Activated gamma-delta T cell treated with Interleukin-2 at 50 U/mL for 16 hours (primary cell): ENCODE measurements around the gene YWHAQ.

Experiments
- DNase-seq: peaks from one replicate; pipeline ENCODE4 v3.0.0-alpha.2; 2020

Gene YWHAQ

DNA sequence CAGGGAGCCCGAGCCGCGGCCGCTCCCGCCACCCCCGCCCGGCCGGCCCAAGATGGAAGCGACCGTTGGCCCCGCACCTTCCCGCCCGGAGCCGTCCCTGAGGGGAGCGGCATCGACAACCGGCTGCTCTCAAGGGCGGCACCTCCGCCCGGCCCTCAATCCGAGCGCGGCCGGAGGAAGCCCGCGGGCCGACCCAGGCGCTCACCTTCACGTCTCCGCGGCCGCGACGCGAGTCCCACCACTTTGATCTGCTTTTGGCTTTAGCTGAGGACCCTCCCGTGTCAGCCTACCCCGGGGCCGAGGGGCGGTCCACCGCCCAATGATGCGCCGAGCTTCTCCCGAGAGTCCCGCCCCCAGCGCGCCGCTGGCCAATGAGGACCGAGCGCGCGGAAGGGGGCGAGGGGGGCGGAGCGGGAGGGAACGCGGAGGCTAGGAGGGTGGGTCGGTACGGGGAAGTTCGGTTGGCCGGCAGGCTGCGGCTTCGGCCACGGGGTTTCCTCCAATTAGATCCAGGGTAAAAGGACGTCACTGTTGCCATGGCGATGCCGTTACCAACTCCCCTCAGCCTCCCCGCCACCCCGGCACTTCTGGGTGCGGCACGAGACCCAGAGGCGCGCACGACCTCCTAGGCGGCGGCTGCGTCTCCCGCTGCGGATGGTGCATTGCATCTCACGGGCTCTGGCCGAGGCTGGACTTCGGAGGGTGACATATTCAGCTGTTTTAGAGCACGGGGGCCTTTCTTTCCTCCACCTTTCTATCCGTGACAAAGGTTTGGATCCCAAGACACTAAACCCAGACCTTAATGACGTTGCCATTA, at the start of gene YWHAQ:
TSS of gene YWHAQ (minus strand) at position 262 of the 817 bp plus-strand sequence. CDS start 545 bp downstream, outside the sequence.
- peak; percentile 97 for DNase-seq

GRCh38 chr2:9680082-9680481, 49.3 kb upstream of the YWHAQ start:
- DNase-seq, result no peak

DNA sequence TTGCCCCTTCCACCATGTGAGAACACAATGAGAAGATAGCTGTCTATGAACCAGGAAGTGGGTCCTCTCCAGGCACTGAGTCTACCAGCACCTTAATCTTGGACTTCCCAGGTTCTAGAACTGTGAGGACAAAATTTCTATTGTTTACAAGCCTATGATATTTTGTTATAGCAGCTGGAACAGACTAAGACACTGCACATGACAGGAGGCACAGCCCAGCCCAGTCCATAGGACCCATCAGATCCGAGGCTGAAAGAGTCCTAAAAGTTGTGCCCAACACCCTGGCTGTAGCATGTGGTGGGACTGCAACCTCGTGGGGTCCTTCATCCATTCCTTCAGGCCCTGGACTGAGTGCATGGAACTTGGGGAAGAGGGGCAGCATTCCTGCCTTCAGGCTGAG, 48.4 kb upstream of the YWHAQ start:
- DNase-seq, result no peak

GRCh38 chr2:9678544-9678943, 47.7 kb upstream of the YWHAQ start:
- no peak for DNase-seq

- no peak for DNase-seq
These were observed 44.9 kb upstream of the YWHAQ start for GRCh38 chr2:9675415-9676351.

- DNase-seq, result no peak
These were observed 44.2 kb upstream of the YWHAQ start for GRCh38 chr2:9674891-9675414.

DNA sequence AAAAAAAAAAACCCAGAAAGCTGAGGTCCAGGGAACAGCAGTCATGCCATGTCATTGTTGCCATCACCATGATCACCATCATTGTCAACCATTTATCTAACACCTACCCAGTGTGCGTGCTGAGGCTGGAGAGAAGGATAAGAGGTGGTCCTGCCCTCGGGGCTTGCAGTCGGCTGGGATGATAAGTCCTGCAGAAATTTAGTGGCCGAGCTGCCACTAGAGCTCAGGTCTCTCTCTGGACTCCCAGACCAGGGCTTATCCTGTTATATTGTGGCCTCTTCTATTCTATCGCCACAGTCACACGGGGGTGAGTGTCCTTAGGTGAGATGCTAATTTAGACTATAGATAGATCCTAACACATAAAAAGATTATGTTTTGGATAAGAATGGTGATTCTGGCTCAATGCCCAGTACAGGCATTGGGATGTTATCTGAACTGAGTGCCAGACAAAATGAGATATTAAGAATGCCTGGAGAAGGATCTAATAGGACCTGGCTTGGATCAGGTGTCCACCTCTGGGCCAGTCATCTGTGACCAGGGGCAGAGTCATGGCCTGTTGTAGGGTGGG, 43.2 kb upstream of the YWHAQ start:
- DNase-seq, result no peak

DNA sequence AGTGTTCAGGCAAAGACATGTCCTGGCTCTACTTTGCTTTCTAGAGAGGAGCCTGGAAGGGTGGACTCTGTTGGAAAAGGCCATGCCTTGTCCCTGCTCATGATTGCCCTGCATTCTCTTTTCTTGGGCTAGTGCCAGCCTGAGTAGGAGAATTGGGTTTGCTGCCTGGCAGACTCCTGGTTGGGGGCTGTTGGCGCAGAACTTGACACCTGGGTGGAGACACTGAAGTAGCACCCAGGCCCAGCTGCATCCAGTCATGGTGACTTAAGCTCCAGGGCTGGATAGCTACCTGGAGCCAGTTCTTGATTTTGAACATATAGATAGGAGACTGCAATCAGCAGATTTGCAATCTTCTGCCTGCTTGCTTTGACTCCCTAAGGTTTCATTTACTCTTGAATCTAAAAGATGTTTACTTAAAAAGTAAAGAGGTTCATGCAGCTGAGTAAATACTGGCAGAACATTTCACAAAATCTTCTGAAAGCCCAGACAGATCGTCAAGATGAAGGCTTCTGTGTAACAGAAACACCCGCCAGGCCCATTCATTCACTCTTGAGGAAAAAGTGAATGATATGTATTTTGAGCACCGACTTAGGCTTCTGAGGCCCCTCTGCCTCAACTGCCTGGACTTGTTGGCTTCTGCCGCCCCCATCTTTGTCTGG, 38.0 kb upstream of the YWHAQ start:
- DNase-seq, result no peak

- no peak for DNase-seq
These were observed 37.0 kb upstream of the YWHAQ start for GRCh38 chr2:9667826-9668225.

- DNase-seq, result no peak
These were observed 35.5 kb upstream of the YWHAQ start for GRCh38 chr2:9666306-9666705.

DNA sequence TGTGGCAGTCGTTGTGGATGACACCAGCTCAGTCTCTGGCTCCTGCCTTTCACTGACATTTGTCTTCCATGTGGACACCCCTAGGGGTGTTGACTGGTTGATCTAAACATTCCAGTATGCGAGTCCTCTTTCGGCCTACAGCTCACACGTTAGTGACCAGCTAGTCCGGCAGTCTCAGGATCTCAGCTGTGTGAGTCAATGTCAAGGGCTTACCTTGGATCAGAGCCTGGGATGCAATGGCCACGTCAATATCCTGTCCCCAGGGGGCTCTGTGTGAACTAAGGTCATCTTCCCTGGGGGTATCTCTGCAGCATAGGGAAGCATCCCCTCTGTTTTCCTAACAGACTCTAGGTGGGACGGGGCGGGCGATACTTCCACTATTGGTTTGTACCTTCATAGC, 35.1 kb upstream of the YWHAQ start:
- DNase-seq, result no peak

- no peak for DNase-seq
These were observed 33.6 kb upstream of the YWHAQ start for GRCh38 chr2:9664365-9664764.

- no peak for DNase-seq
These were observed 32.4 kb upstream of the YWHAQ start for GRCh38 chr2:9663008-9663879.

GRCh38 chr2:9661261-9661660, 30.5 kb upstream of the YWHAQ start:
- DNase-seq, result no peak

DNA sequence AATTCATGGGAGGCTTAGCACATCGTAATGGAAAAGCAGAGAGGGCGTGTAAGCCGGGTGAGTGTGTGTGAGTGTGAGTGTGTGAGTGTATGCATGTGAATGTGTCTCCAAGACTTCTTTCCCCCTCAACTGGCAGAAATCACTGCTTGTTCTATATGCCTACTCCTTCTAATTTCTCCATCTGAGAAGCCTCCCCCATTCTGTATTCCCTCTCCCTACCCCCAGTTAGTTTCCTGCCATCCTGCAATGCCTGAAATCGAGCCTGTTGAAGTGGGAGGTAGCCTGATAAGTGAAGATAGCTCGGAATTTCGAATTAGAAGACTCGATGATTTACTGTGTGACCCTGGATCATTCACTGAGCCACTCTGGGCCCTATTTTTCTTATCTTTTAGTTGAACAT, 30.0 kb upstream of the YWHAQ start:
- no peak for DNase-seq

DNA sequence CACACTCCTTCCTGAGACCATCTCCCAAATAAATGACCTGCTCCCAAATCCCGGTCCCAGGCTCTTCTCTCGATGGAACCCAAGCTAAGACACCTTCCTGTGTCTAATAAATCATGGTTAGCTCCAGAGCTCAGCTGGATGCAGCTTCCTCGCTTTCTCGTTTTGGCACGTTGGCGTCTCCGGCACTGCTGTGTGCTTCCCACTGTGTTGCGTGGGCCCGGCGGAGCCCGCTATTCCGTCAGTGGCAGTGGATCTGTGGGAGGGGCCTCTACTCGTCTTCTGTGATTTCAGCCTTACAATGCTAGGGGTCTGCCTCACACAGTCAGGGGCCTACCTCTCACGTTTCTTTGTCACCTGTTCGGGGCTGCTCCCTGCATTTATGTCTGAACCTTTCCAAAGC, 29.4 kb upstream of the YWHAQ start:
- no peak for DNase-seq

GRCh38 chr2:9658972-9659371, 28.2 kb upstream of the YWHAQ start:
- DNase-seq, result no peak

DNA sequence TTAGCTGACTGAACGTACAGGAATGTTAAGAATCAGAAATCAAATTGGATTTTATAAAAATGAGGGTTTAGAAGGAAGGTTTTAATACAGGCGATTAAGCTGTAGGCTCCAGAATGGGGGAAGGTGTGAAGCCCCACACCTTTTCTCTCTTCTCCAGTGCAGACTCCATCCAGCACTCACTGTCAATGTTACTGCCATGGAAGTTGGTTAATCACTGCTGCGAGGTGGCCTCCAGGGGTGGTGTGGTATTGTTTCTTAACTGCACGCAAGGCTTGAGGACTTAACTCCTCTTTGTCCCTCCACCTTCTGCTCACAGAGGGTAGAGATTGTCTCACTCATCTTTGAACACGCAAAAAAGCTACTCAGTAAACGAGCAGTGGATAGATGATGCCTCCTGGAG, 26.9 kb upstream of the YWHAQ start:
- no peak for DNase-seq

DNA sequence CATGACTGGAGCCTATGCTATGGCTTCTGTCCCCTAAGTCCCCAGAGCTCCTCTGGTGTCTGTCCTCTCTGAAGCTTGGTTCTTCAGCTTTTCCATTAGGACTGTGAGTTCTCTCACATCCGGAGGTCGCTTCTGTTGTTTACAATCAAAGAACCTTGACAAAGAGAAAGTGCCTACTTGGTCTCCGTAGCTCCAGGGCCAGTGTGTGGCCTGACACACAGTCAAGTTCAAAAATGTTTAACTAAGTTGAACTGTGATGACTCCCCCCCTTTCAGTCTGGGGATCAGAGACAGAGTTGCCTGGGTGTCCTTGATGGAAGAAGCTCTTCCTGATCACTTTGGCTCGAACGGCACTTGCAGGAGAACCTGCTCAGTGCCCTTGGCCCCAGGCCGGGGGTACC, 26.3 kb upstream of the YWHAQ start:
- no peak for DNase-seq

- DNase-seq, result peak; percentile 58
These were observed 25.5 kb upstream of the YWHAQ start for GRCh38 chr2:9656270-9656766.

GRCh38 chr2:9655441-9656269, 24.9 kb upstream of the YWHAQ start:
- peak; percentile 41 for DNase-seq
